Glomerular endothelial cell (primary cell): ENCODE data around the gene NTN1. TPM values are rescaled to one million over a fixed set of nuclear protein-coding genes. Genes with fewer than 3 reads are reported as not detected.

Experiments
- DNase-seq: peaks from one replicate; pipeline ENCODE4 v3.0.0-alpha.2; 2011; ENCODE audit warnings: low read depth, low spot score; ENCODE audit errors: extremely low read depth
- total RNA-seq: library from RNA; depleted of rRNA; stranded (reverse); fragments of >200 nt; gene quantifications from 2 replicates; pipeline ENCODE4 v1.2.3, GENCODE V29; 2015

NTN1 gene
- total RNA-seq, 1 donor from 2014 or later = 0.82 TPM

DNA sequence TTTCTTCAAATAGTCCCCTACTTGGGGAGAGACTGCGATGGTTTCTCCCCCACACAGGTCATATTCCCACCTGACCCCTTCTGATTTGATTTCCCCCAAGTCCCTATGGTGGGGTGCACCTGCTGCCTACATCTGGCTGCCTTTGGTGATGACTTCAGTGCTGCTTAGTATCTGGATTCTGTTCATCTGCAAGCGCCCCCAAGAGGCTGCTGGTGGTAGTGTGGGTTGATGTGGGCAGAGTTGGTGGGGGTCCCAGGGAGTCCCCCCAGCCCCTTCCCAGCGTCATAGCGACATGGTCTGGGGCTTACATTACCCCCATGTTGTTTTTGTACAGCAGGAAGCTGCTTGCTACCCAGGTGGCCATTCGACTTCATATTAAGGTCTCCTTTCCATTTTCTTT is 99.2 kb downstream of the NTN1 start:
- DNase-seq = no peak

DNA sequence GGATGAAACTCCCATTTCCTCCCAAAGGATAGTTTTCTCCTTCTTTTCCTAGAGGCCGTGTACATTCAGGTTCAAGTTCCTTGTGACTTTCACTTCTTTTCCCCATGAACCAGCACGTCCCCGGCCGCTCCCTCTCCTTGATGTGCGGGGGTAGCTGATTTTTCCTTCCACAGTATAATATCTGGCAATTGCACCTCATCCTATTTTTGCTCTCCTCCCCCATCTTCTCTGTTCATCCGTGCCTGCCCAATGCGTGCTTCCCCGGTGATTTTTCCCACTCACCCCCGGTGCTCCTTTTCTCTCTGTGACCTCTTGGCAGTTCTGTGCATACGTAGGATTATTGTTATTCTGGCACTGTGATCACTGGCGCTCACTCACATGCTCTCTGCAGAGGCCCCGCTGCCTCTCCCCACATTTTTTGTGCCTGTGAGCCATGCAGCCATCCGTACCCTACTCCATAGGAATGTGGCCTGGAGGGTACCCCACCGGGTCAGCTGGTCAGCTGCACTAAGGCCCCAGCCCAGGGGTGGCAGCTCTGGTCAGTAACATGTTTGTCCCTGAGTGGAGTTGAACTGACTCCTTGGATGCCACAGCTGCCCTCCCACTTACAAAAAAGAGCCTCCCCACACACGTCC is 100.0 kb downstream of the NTN1 start:
- no peak for DNase-seq

DNA sequence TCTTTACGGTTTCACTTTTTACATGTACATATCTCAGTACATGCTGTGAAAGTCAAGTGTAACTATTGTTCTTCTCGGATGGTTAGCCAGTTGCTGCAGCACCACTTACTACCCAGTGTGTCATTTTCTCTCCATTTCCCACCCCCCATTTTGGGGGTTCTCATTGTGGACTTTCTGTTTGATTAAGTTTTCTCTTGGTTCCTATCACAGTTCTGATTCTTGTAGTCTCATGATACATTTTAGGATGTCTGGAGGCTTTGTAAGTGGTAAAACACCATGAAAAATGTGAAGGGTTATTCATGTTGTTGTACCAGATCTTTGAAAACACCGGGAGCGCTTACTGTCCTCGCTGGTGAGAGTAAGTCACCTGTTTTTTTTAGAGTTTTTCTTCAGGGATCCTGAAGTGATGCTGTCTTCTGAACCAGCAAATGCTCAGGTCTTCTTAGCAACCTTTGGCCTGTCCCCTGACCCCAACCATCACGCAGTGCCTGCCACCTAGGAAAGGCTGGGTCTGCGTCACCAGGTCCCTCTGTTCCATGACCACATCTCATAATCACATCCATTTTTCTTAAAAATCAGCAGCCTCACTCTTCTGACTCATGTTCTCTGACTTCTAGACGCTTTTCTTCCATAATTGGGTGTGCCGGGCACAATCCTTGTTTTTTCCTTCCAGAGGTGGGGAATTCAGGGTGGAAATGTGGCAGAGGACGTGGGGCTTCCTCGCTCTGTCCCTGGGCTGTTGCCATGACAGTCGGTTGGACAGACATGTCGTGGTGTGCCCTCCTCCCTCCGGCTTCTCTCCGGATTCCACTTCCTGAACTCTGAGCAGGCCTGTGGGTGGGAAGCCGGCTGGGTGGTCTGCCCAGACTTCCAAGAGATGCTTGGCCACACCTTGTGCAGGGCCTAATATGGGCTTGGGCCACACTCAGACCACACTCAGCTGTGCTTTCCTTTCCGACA is 102.6 kb downstream of the NTN1 start:
- DNase-seq = no peak

- no peak for DNase-seq
Observed at GRCh38 chr17:9124554-9124935, 103.2 kb downstream of the NTN1 start.

GRCh38 chr17:9125722-9126121 is 104.4 kb downstream of the NTN1 start:
- no peak for DNase-seq

GRCh38 chr17:9127340-9127739 is 106.0 kb downstream of the NTN1 start:
- no peak for DNase-seq

DNA sequence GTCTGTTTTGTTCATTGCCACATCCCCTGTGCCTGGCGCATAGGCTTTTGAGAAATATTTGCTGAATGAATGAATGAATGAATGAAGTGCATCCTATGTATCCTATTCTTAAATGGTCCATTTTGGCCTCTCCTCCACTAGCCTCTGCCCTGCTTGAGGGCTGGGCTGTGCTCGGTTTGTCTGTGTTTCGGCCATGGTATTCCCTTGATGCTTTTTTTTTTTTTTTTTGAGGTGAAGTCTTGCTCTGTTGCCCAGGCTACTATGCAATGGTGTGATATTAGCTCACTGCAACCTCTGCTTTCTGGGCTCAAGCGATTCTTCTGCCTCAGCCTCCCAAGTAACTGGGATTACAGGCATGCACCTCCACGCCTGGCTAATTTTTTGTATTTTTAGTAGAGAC is 110.1 kb downstream of the NTN1 start:
- no peak for DNase-seq

- no peak for DNase-seq
Observed at GRCh38 chr17:9132291-9132690, 111.0 kb downstream of the NTN1 start.

DNA sequence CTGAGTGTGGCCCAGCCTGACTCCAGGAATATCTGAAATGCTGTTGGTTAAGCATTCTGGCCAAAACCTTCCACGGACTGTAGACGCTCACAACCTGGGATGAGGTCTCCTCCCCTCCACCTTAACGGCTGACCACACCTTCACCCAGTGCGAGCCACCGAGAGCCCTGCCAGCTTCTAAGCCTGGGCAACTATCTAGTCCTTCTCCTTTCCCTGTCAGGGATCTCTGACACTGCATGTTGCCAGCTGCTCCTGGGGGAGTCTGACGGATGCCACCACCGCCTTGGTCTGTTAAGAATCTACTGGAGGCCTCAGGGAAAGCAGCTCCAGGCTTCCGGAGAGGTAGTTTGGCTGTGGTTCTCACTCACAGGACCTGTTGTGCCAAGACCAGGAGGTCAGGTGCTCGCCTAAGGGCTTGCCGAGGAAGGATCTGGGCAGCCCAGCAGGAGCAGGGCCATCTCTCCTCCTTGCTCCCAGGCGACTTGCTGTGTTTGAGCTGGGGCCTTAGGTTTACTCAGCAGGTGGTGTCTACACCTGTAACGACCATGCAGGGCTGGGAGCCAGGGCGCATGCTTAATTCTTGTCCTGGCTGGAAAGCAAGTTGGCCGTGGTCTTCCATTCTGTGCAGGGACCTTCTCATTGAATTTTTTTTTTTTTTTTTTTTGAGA is 111.8 kb downstream of the NTN1 start:
- no peak for DNase-seq

DNA sequence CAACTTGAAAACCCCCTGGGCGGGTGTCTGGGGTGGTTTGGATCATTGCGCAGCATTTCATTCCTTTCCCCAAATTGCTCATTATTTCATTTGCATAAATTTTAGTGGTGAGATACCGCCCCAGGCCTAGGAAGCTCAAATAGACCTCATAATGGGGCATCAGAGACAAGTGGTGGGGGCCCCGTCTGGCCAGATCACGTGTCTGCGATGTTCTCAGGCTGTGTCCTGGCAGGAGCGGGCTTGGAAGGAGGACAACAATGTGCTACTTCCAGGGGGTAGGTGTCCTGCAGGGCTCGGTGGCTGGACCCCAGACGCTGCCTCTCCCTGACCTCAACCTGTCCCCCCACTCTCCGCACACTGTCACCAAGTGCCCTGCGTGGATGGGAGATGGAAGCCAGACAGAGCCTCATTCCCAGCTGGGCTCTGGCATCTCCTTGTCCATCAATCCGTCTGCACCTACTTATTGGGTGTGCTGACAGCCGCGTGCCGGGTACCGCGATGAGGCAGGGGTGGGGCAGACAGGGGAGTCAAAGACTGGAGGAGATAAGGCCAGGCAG is 116.9 kb downstream of the NTN1 start:
- no peak for DNase-seq

- DNase-seq = no peak
Observed at GRCh38 chr17:9139695-9140094, 118.4 kb downstream of the NTN1 start.

GRCh38 chr17:9140550-9141424 is 119.5 kb downstream of the NTN1 start:
- DNase-seq = no peak

GRCh38 chr17:9141425-9141753 is 120.1 kb downstream of the NTN1 start:
- no peak for DNase-seq

DNA sequence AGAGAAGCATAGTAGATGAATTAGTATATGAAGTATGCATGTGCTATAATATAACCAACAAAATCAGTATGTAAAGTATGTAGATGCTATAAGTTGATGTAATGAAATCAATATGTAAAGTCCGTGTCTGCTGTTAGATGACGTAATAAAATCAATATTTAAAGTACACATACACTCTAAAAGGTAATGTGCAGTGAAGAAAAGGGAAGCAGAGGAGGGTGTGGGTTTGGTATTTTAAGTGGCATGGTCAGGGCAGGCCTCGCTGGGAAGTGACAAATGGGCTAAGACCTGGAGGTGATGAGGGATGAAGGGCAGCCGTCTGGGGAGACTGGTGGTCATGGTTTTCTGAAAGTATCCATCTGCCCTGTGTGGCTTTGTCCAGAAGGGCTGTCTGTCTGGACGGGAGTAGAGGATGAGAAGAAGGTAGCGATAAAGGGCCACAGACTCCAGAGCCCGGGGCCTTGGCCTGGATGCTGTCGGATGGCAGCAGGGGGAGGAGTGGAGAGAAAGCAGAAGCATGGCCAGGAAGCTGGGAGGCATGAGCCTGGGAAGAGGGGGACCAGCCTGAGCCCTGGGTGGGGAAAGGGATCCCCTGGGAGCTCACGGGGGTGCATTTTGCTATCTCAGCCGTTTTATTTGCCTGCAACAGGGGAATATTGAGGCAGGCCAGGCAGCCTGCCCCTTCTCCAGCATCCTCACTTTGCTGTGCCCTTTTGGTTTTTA is 121.6 kb downstream of the NTN1 start:
- DNase-seq = no peak

GRCh38 chr17:9144502-9145249 is 123.4 kb downstream of the NTN1 start:
- no peak for DNase-seq

GRCh38 chr17:9146064-9146463 is 124.8 kb downstream of the NTN1 start:
- DNase-seq = no peak

DNA sequence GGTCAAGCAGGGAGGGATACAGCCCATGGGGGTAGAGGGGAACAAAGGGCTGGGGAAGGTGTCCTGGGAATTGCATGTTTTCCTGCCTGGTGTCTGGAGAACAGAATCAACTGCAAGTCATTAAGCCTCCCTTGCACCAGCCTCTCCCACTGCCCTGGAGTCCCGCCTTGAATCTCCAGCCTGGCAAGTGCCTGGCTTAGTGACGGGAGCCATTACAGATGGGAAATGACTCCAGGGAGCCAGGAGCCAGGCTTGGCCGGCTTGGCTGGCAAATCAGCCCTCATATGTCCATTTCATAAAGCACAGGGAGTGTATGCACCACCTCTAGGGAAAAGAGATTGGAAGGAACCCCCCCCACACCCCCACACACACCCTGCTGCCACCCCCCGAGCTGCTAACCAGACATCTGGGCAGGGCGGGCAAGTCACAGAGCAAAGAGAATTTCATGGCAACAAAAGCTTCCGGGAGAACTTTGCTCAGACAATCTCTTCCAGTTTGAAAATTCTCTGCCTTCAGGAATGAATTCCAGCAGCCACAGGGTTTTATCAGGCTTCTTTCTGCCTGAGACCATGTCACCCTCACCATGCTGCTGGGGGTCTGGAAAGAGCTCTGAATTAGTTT is 127.7 kb downstream of the NTN1 start:
- DNase-seq = no peak

DNA sequence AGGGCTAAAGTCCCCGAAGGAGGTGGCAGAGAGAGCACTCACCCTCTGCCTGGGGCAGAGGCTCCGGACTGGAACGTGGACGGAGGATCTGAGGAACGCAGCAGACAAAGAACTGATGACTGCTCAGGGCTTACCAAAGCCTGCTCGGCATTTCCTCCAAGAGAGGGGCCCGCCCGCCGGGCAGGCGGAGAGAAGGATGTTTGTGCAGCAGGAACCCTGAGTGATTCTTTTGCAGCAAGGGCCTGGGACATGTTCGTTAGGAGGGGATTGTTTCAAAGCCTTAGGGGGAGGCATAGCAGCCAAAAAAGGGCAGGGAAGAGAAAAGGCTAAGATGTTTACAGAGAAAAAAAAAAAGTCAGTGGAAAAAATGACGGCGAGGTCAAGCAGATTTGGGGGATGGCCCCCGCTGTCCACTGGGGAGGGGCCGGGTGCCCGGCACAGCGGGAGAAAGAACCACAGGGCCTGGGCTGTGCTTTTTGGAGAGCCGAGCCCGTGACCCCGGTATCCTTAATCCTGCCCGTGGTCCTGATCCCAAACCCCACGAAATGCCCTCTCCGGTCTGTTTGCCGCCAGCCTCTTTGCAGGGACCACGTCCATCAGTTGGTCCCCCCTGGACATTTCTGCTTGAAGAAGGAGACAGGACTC is 129.3 kb downstream of the NTN1 start:
- no peak for DNase-seq
